Caco-2 (cell line): ENCODE results near the gene CEP55. TPM values are rescaled to one million over a fixed set of nuclear protein-coding genes. Genes with fewer than 3 reads are reported as not detected.

Experiments used
- BruUV-seq: library from RNA; stranded (reverse); fragments of 400-500 nt; replicated peaks from 2 replicates; lab custom pipeline; 2021; lab: Mats Ljungman, UMichigan
- CTCF ChIA-PET: fragments of 300-600 bp; sonication (Branson Sonifier 250); formaldehyde crosslinking; loops from one replicate; lab custom pipeline; 2022; ENCODE audit warnings: antibody characterized with exemption; lab: Charles Lee
- POLR2A ChIA-PET: fragments of 300-600 bp; sonication (Branson Sonifier 250); formaldehyde crosslinking; loops from one replicate; lab custom pipeline; 2022; ENCODE audit warnings: antibody characterized with exemption; lab: Charles Lee
- DNase-seq, 2 experiments: peaks; one replicate each; pipeline versions ENCODE4 v3.0.0 to v3.0.0-alpha.2; 2020 to 2022
- H3K27me3 ChIP-seq: replicated peaks from 2 replicates; pipeline ENCODE4 v1.6.0; 2011; ENCODE audit warnings: low read length; ENCODE audit not compliant: control insufficient read depth, insufficient read depth
- H3K36me3 ChIP-seq: 2 replicates; pipeline ENCODE4 v1.5.1; 2011; ENCODE audit warnings: low read length; ENCODE audit not compliant: control insufficient read depth, insufficient read depth
- H3K4me1 ChIP-seq: fragments of 250-450 bp; sonication (Bioruptor Pico); 2 replicates; pipeline ENCODE4 v1.5.1; 2020; ENCODE audit warnings: mild to moderate bottlenecking
- H3K4me3 ChIP-seq: 2 replicates; pipeline ENCODE4 v1.5.1; 2011; ENCODE audit warnings: low read depth, mild to moderate bottlenecking, control low read depth, low read length
- H3K9me3 ChIP-seq: fragments of 250-450 bp; sonication (Bioruptor Pico); 2 replicates; pipeline ENCODE4 v1.5.1; 2020; ENCODE audit warnings: mild to moderate bottlenecking, moderate library complexity
- H3K27ac Mint-ChIP-seq: one replicate; pipeline ENCODE4 v1.8.0; 2022; ENCODE audit warnings: mixed read lengths; ENCODE audit not compliant: unreplicated experiment
- H3K27me3 Mint-ChIP-seq: one replicate; pipeline ENCODE4 v1.8.0; 2022; ENCODE audit warnings: mixed read lengths; ENCODE audit not compliant: insufficient read depth, unreplicated experiment
- H3K36me3 Mint-ChIP-seq: one replicate; pipeline ENCODE4 v1.8.0; 2022; ENCODE audit warnings: mild to moderate bottlenecking, mixed read lengths; ENCODE audit not compliant: insufficient read depth, unreplicated experiment
- H3K4me1 Mint-ChIP-seq: one replicate; pipeline ENCODE4 v1.8.0; 2022; ENCODE audit warnings: low read depth, mixed read lengths; ENCODE audit not compliant: unreplicated experiment
- H3K4me3 Mint-ChIP-seq: one replicate; pipeline ENCODE4 v1.8.0; 2022; ENCODE audit warnings: mild to moderate bottlenecking, moderate library complexity, mixed read lengths; ENCODE audit not compliant: unreplicated experiment
- H3K9me3 Mint-ChIP-seq: one replicate; pipeline ENCODE4 v1.8.0; 2022; ENCODE audit warnings: mixed read lengths; ENCODE audit not compliant: unreplicated experiment
- intact Hi-C: fragments of 100-400 bp; cut with micrococcal nuclease; formaldehyde crosslinking; loops from one replicate; pipeline ENCODE4 v1.10.0; 2022; ENCODE audit not compliant: unreplicated experiment
- total RNA-seq: library from RNA; stranded (reverse); gene quantifications from 2 replicates; pipeline ENCODE4 v1.2.3, GENCODE V29; 2022
- TF ChIP-seq, protein P1 (sequence below), 2 experiments: fragments of 200-600 bp in 1 of 2; IDR thresholded peaks; 1 replicate in 1 of 2; 2 replicates in 1 of 2; pipeline versions ENCODE4 v1.5.1 to v1.8.0; 2011 to 2022; ENCODE audit warnings: antibody characterized with exemption in 1 of 2, control low read depth in 1 of 2, inconsistent platforms in 1 of 2, low read depth in 1 of 2, low read length in 1 of 2, mild to moderate bottlenecking in 1 of 2, moderate library complexity in 1 of 2; ENCODE audit not compliant: insufficient read depth in 1 of 2, severe bottlenecking in 1 of 2, unreplicated experiment in 1 of 2

Gene CEP55
- total RNA-seq, 1 experiment from 2014 or later, result 65.3 TPM

DNA sequence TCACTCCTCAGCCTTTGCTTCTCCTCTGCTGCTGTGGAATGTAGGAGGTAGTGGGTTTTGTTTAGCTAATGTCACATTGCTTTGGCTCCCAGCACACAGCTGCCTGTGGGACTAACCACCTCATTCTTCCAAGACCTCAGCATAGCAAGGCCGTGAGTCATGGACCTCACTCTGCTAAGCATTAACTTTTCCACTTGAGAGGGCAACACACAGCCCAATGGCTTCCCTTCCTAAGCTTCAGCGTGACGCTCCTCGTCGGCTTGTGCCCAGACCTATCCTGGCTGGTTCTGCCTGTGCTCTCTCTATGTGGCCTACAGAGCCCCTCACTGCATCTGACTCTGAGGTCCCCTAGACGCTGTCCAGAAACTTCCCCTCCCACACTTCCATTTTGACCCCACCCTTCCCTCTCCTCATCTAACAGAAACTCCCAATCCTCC lies 37.6 kb upstream of the CEP55 start:
- no peak overlapping the region for H3K4me3 ChIP-seq
- BruUV-seq, result no TSS peak
- H3K27me3 ChIP-seq, result no peaks in the 10 kb centered on the region
- H3K9me3 ChIP-seq, result no peaks in the 10 kb centered on the region
- DNase-seq, result peak; percentile 90 to 96
- Mint-ChIP-seq H3K27me3 (no peaks in the 10 kb centered on the region), H3K9me3 (no peaks in the 10 kb centered on the region), H3K4me3 (peak overlapping the region; percentile 69), H3K4me1 (peaks cover 51% of the 10 kb centered on the region), H3K27ac (peak overlapping the region; percentile 98), H3K36me3 (peaks cover 87% of the 10 kb centered on the region)
- ChIA-PET CTCF (interaction anchor here (0.6 to 1.9 kb wide), 10 partner anchors 12 to 54 kb away, joined by 3 to 10 read pairs (median 3); partner anchors contain the start of gene MYOF), POLR2A (interaction anchor here (0.5 to 4.0 kb wide), 9 partner anchors 12 to 35 kb away, joined by 4 to 48 read pairs (median 9); partner anchors contain the start of gene MYOF)
- peaks cover 3% of the 10 kb centered on the region; the same call in 1 of the 2 replicates for H3K36me3 ChIP-seq
- intact Hi-C loops, result loop anchor here (1.0 to 2.0 kb wide), 4 partner anchors 14 to 40 kb away; partner anchors contain the start of gene MYOF
- TF ChIP-seq, protein P1, sequence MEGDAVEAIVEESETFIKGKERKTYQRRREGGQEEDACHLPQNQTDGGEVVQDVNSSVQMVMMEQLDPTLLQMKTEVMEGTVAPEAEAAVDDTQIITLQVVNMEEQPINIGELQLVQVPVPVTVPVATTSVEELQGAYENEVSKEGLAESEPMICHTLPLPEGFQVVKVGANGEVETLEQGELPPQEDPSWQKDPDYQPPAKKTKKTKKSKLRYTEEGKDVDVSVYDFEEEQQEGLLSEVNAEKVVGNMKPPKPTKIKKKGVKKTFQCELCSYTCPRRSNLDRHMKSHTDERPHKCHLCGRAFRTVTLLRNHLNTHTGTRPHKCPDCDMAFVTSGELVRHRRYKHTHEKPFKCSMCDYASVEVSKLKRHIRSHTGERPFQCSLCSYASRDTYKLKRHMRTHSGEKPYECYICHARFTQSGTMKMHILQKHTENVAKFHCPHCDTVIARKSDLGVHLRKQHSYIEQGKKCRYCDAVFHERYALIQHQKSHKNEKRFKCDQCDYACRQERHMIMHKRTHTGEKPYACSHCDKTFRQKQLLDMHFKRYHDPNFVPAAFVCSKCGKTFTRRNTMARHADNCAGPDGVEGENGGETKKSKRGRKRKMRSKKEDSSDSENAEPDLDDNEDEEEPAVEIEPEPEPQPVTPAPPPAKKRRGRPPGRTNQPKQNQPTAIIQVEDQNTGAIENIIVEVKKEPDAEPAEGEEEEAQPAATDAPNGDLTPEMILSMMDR (IDR thresholded peaks at IDR 0.05; ENCODE audit: insufficient read depth in 1 of 2, low read depth in 1 of 2, low read length in 1 of 2, severe bottlenecking in 1 of 2, unreplicated experiment in 1 of 2), result no peak
- H3K4me1 ChIP-seq, result peaks cover 65% of the 10 kb centered on the region

DNA sequence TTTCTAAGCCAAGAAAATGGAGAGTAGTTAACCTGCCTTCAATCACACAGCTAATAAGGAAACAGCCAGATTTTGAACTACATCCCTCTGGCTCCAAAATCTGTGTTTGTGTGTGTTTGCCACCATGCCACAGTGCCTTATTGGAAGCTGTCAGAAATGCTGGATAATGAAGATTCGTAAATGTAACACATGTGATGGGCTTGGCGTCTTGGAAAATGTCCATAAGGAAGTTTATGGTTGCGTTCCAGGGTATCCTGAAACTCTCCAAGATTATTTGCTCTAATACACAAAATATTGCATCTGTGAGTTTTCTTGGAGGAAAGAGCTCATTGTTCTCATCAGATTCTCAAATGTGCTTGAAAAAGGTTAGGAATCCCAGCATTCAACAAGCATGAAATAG lies 36.9 kb upstream of the CEP55 start:
- H3K27ac Mint-ChIP-seq, result peak overlapping the region; percentile 98
- CTCF ChIA-PET, result interaction anchor here (0.6 to 1.9 kb wide), 6 partner anchors 12 to 55 kb away, joined by 3 to 7 read pairs (median 4); no protein-coding TSS in a partner anchor
- intact Hi-C loops, result loop anchor here (1.0 to 2.0 kb wide), 3 partner anchors 23 to 41 kb away; partner anchors contain the start of gene MYOF

DNA sequence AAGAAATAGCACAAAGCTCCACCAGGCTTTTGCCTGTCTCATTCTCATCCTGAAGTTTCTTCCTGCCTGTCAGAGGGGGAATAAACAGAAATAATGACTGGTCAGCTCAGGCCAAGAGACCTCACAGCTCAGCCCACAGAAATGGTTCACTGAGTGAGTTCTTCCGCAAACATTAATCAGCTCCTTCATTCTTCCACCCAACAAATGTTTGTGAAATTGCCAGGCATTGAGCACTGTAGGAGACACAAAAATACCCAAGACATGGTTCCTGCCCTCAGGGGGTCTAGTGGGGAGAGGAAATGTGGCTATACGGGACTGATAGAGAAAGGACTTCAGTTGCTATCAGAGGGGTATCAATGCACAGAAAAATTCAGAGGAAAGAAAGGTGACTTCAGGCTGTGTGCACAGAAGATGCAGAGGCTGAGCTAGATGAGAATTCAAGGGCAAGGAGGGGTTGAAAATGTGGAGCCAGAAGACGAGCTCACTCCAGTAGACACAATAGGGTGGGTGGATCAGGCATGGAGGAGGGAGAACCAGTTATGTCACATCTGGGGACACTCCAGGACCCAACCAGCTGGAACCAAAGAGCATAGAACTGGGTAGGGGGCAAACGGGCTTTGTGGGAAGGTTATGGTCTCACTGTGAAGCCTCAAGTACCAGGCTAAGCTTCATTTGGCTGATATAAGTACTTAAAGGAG lies 35.2 kb upstream of the CEP55 start:
- Mint-ChIP-seq H3K27ac (peak overlapping the region; percentile 33), H3K36me3 (peaks cover 82% of the 10 kb centered on the region), H3K4me3 (no peak overlapping the region), H3K9me3 (no peaks in the 10 kb centered on the region), H3K4me1 (peaks cover 56% of the 10 kb centered on the region), H3K27me3 (no peaks in the 10 kb centered on the region)
- ChIA-PET CTCF (interaction anchor here (0.6 kb wide), 1 partner anchor 455 kb away, joined by 3 read pairs; no protein-coding TSS in a partner anchor), POLR2A (interaction anchor here (0.9 to 2.0 kb wide), 2 partner anchors 15 to 21 kb away, joined by 4 to 5 read pairs; partner anchors contain the start of gene MYOF)
- no peak overlapping the region for H3K4me3 ChIP-seq
- H3K9me3 ChIP-seq, result no peaks in the 10 kb centered on the region
- H3K27me3 ChIP-seq, result no peaks in the 10 kb centered on the region
- no TSS peak for BruUV-seq
- TF ChIP-seq, protein P1 (IDR thresholded peaks at IDR 0.05; ENCODE audit: insufficient read depth in 1 of 2, low read depth in 1 of 2, low read length in 1 of 2, severe bottlenecking in 1 of 2, unreplicated experiment in 1 of 2), result no peak
- H3K36me3 ChIP-seq, result peaks cover 3% of the 10 kb centered on the region; the same call in 1 of the 2 replicates
- no peak for DNase-seq
- H3K4me1 ChIP-seq, result peaks cover 77% of the 10 kb centered on the region
- intact Hi-C loops, result no loop called here

More for the DNA sequence above, 36.9 kb upstream of the CEP55 start:
- POLR2A ChIA-PET, result interaction anchor here (0.5 to 4.0 kb wide), 7 partner anchors 11 to 23 kb away, joined by 3 to 48 read pairs (median 12); partner anchors contain the start of gene MYOF
- no peaks in the 10 kb centered on the region for H3K27me3 ChIP-seq
- peaks cover 57% of the 10 kb centered on the region for H3K4me1 Mint-ChIP-seq
- no peaks in the 10 kb centered on the region for H3K9me3 ChIP-seq
- H3K27me3 Mint-ChIP-seq, result no peaks in the 10 kb centered on the region
- H3K36me3 ChIP-seq, result peaks cover 3% of the 10 kb centered on the region; the same call in 1 of the 2 replicates
- H3K36me3 Mint-ChIP-seq, result peaks cover 83% of the 10 kb centered on the region
- H3K4me3 Mint-ChIP-seq, result peak overlapping the region; percentile 69
- no peaks in the 10 kb centered on the region for H3K9me3 Mint-ChIP-seq
- H3K4me1 ChIP-seq, result peaks cover 71% of the 10 kb centered on the region
- no peak for DNase-seq
- no TSS peak for BruUV-seq
- H3K4me3 ChIP-seq, result no peak overlapping the region
- TF ChIP-seq, protein P1 (IDR thresholded peaks at IDR 0.05; ENCODE audit: insufficient read depth in 1 of 2, low read depth in 1 of 2, low read length in 1 of 2, severe bottlenecking in 1 of 2, unreplicated experiment in 1 of 2), result no peak
